HG03066 (cell line): ENCODE measurements around the gene CALML5.

ENCODE experiments used
- ATAC-seq: cut with Tn5 transposase; IDR thresholded peaks from one replicate; pipeline ENCODE4 v1.9.1; 2021; ENCODE audit warnings: low read depth; ENCODE audit not compliant: unreplicated experiment

CALML5 gene

DNA sequence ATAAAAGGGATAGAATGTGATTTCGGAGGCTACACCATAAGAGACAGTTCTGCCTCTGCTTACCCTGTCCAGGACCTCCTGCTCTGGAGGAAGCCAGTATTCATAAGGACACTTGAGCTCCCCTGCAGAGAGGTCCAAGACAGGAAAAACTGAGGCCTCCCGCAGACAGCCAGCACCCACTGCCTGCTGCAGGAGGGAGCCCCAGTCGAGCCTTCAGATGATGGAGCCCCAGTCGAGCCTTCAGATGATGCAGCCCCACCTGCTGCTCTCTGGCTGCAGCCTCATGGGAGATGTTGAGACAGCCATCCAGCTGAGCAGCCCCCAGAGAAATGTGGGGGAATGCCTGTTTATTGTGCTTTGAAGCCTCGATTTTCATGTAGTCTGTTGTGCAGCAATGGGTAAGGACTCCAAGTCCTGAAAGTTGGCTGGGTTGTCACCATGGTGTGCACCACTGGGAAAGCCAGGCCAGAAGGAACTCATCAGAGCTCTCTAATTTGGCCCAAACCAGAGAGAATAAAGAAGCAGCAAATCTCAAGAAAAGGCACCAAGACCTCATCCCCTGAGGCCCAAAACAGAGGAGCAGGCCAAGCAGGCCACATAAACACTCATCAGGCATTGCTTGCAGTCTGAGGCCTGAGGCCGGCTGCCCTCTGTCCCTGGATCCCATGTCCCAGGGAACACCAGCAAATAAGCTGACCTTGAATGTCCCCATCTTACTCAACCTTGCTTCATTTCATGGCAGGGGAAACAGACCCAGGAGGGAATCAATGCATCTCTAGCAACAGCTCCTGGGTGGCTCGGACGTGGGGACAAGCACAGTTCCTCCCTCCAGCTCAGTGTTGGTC lies 30.9 kb downstream of the CALML5 start:
- no peak for ATAC-seq

DNA sequence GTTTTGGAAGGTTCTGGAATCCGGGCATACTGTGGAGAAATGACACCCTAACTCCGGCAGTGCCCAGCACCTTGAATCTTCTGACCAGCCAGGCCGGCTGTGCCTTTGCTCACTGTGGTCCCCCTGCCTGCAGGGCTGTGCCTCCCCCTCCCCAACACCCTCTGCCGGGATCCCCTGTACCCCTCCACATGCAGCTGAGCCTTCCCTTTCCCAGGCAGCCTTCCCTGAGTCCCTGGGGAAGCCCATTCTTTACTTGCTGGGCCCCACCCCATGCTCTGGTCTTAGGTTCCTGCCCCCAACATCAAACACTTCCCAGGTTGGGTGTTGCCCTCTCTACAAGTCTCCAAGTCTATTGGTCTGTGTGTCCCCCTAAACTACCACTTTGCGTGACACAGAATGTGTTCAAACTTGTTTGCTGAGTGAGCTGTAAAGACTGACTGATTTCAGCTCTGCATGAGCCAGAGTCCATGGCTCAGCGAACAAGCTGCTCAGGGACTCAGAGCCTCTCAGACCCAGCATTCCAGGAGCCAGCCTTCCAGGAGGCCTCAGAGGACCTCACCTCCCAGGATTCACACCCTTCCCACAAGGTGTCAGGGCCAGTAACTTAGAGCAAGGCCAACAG lies 31.6 kb downstream of the CALML5 start:
- no peak for ATAC-seq

DNA sequence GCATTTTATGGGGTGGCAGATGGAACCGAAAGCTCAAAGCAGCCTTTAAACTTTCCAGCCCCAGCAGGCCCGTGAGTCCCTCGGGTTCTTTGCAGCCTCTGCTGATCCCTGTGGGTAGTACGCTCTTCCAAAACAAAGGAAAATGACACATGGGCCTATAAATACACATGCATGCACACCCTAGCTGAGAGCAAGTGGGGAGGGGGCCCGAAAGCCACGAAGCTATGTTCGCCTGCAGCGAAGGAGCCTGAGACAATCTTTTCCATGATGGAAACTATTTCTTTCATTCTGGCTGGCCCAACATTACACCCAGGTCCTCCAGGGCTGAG lies 32.2 kb downstream of the CALML5 start:
- no peak for ATAC-seq

DNA sequence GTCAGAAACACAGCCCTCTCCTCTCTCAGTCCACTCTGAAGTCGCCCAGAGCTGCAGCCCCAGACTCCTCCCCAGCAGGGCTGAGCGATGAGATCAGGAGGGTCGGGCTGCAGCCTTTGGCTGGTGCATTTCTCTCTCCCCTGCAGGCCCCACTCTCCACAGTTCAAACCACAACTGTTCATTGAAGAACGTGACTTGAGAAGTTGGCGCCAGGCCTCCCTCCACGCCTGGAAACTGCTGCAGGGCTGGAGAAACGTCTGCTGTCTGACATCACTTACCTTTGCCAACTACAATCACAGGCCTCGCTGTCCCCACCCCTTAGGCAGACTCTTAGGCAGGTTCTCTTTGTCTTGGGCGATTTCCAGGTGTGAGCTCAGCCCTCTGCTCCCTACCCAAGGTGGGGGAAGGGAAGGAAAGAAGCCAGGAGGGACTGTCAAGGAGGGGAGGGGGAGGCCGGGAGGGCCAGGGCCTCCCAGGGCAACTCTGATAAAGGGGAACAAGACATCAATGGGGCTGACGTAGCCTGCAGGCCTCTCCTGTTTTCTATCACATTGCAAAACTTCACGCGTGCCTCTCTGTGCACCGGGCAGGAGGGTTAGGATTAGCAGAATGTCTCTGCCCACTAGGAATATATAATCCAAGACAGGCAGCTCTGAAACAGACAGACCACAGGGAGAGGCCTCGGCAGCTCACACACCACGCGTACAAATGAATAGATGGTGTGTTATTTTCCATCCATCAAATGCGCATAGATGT lies 32.7 kb downstream of the CALML5 start:
- ATAC-seq, result no peak

DNA sequence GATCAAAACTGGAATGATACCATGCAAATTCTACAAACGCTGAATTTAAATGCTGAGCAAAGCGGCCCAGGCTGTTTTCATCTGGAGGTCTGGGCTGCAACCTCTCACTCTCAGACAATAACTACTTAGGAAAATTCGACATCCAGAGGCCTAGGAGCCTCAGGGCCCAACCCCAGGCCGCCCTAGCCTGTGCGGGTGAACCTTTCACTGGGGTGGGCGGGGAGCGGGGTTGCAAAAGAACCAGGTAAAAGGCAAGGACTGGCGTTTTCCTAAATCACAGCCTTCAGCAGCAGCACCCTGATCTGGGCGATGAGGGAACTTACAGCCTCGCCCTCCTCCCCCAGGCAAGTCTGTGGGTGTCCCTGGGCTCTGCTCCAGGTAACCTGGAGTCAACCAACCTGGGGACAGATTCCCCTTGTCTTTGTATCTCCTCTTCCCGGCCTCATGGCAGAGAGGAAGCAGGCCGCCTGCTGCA lies 33.4 kb downstream of the CALML5 start:
- no peak for ATAC-seq

DNA sequence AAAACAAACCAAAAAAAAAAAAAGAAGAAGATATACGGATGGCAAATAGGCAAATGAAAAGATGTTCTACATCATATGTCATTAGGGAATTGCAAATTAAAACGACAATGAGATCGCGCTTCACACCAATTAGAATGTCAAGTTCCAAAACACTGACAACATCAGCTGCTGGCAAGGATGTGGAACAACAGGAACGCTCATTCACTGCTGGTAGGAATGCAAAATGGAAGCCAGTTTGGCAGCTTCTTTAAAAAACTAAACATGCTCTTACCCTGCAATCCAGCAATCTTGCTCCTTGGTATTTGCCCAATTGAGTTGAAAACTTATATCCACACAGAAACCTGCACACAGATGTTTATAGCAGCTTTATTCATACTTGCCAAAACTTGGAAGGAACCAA lies 34.8 kb downstream of the CALML5 start:
- ATAC-seq, result no peak

DNA sequence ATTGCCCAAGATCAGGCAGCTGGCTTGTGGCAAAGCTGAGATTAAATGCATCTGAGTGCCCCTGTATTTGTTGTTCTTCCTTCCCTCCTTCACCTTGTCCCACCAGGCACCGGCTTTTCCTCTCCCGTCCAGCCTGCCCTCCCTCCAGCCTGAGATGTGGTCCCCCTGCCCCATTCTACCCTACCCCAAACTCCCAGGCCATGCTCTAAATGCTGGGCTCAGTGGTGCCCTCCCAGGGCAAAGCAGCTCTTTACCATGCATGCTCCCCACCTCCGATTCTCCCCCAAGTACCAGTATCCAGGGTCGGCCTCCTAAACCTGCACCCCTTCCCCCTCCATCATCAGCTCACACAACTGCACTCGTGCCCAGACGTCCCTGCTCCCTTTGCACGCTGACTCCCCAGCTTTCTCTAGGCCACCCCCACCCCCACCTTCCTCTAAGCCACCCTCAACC lies 36.5 kb downstream of the CALML5 start:
- no peak for ATAC-seq

DNA sequence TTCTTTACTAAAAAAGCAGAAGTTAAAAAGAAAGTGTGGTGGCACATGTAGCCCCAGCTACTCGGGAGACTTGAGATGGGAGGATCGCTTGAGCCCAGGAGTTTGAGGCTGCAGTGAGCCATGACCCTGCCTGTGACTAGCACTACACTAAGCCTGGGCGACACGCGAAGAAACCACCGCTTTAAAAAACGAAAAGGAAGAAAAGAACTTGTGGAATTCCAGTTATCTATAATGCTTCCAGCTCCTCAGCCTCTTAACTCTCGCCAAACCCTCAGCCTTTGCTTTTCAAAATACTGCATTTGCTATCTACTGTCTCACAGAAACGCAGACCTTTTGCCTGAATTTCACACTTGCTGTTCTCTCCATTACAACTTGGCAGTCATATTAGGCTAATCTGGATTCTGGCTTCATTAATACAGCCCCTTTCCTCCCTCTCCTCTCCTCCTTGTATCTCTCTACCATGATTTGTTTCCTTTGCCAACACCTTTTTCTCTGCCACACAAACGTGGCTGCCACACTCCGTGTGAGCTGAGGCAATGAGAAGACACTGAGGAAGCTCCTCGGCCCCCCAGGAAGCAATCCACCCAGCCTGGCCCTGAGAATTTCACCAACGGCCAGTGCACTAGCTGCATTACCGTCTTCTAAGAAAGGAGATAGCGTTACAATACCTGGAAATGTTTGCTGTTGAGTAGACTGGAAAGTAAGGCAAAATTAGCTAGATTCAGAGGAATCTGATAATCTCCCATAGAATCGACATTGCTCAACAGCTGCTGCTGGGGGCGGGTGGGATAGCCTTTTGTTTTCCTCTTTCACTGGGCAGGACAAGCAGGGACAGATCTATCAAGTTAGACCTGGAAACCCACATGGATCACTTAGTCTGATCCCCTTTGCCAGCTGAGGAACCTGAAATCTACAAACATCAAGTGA lies 37.2 kb downstream of the CALML5 start:
- no peak for ATAC-seq

DNA sequence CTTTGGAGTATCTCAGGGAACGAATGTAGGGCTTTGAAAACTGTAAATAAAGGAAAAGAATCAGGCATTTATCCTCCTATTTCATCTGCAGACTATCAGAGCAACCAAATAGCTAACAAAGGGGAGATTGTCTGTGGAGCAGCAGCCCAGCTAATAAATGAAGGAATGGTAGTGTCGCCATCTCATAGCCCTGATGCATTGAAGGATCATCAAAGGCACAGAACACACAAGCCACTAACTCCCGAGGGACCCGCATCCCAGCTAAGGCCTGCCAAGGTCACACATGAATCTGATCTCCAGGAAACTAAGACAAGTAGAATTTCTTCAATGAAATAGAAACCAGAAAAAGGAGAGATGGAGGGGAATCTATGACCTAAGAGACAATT lies 38.2 kb downstream of the CALML5 start:
- ATAC-seq, result no peak

DNA sequence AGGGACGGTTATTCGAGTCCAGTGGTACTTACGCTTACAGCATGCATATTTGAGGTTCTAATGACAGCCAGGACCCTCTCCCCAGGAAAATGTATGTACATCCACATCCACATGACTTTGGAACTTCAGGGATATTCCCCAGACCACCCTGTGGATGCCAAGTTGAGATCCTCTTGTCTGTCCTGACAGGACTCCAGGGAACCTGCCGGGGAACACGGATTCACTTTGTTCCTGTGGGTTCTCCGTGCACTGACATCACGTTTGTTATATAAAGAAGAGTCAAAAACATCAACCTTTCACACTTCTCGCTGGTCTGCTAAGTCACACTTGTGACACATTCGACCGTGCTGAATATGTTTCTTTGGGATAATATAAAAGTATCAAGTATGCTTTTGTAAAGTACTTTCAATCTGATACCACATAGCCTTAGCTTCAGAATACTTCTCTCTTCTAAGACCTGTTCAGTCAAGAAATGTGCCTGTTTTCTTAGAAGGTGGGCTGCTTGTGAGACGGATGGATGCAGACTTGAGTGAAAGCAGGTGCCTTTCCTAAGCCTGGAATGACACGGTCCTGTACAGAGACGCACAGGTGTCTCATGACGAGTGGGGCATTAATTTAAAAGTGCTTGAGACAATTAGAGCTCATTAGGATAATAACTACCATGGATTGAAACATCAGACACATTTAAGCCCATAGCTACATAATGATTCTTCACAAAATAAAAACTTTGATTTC lies 38.7 kb downstream of the CALML5 start:
- no peak for ATAC-seq

DNA sequence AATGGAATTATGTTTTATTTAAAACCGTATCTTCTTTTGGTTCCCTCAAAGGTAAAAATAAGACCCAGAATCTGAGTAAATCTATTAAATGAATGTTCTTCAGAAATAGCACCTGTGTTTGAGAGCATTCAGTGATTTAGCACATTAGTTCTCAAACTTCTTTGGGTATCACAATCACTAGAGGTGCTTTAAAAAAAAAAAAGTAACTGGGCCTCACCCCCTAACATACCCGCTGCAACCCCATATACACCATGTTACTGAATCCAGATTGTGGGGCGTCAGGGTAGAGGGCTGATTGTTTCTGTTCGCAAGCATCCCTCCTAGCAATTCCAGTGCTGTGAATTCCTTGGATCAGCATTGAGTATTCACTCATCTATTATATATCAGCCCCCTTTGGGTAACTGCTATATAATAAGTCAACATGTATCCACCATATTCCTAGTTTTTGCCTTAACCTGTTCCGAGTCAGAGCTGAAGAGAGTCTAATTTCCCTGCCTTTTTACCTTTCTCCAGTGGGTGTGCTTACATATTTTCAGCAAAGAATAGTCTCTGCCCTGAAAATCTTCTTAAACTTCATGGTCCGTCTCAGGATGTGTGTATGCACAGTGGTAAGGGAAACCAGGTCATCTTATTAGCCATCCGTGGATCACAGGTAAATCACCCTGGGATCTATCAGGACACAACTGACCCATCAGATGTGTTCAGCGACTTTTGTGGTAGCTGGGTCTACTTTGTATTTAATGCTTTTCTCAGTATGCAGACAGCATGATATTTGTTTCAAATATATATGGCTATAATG lies 40.2 kb downstream of the CALML5 start:
- ATAC-seq, result no peak

DNA sequence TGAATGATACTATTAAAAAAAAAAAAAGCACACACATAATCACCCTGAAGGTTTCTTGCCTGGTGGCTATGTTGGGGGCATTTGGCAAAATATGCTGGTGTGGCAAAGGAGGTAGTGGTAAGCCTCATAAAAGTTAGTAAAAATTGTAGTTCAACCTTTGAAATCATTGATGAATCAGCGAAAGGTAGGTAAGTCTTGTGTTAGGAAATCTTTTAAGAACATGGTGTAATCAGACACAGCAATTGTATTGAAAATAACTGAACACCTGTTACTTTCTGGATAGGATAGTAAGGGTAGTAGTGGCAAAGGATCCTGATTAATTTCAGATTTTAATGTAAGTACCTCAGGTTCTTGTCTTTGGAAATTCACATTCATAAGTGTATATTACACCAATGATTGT lies 40.9 kb downstream of the CALML5 start:
- ATAC-seq, result no peak

DNA sequence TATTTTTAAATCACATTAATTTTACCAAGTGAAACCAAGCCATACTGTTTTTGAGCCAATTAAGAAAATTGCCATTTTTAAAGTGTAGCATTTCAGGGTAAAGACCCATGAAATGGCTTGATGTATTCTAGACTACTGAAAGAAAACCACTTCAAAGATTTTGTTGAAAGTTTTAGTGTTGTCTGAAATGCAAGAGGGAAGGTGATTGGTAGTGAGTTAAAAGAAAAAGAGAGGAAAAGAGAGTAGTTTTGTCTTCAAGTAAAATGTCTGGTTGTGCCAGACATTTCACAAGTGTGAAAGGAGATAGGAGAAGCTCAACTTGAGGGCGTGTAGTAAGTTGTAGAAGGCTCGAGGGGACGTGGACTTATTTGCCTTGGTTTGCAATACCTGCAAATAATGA lies 41.6 kb downstream of the CALML5 start:
- ATAC-seq, result no peak

DNA sequence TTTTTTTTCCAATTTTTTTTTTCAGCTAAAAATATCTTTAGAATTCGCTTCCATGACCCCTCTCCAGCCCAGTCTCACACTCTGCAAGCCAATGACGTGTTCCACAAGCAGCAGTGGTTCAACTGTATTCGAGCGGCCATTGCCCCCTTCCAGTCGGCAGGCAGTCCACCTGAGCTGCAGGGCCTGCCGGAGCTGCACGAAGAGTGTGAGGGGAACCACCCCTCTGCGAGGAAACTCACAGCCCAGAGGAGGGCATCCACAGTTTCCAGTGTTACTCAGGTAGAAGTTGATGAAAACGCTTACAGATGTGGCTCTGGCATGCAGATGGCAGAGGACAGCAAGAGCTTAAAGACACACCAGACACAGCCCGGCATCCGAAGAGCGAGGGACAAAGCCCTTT lies 42.8 kb downstream of the CALML5 start:
- ATAC-seq, result no peak

DNA sequence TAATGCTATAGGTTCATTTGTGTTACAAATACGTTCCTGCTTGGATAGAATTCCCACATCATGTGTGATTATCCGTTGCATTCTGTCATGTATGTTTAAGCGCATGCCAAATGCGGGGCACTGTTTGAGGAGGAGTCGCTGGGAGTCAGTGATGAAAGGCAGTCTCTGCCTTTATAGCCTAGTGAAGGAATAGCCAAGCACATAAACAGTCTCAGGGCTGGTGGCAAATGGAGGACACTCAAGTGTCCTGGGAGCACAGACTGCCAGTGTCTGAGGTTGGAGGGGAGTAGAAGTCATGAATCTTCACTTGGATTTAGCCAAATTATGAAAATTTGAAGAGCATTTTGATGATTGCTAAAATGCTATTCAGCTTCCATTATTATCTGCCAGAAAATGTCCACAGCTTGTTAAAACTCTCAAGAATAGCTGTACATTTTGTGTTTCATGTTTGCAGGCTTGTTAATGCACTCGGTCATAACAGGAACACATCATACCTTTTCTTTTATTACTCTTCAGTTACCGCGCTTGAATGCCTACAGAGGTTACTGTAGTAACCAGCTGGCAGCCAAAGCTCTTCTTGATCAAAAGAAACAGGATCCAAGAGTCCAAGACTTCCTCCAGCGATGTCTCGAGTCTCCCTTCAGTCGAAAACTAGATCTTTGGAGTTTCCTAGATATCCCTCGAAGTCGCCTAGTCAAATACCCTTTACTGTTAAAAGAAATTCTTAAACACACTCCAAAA lies 45.5 kb downstream of the CALML5 start:
- no peak for ATAC-seq

DNA sequence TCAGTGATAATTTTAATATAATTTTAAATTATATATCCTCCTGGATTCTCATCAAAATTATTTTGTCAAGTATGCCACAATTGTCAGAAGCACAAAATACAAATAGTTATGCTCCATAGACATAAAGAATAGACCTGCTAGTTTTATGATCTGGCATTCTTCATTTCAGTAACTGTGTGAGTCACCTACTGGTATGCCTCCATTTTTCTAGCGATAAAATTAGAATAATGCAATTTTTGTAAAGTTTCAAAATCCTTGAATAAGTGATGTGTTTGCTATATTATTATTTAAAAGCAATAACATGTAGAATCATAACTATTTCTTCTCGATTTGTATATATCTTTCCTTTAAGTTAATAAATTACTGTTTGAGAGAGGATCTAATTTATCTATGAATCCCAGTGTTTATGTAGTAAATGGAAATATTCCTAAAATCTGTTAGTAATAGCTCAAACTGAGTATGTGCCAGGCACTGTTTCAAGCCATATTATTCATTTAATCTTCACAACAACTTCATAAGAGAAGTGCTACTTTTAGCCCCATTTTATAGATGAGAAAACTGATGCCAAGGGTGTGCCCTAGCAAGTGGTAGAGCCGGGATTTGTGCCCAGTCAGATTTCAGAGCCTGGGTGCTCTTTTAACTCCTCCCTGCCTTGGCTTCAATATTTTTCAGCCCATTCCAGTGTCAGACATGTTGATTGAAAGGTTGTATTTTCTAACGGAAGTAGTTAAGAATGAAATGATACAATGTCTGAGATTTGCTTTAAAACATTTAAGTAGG lies 48.6 kb downstream of the CALML5 start:
- no peak for ATAC-seq

DNA sequence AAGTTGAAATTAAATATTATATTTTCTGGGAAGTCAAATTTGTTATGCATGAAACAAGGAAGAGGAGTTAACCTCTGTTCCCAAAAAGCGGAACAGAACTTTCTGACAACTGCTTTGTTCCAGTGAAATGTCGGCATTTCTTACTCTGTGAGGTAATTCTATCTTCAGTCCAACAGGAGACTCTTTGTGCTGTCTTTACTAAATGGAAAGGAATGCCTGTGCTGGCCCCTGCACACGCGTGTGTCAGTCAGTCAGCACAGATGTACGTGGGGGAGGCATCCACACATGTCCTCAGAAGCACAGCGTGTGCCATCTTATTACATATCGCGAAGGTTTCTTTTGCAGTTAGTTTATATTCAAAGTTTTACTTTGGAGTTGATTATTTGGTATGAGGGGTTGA lies 49.5 kb downstream of the CALML5 start:
- no peak for ATAC-seq

DNA sequence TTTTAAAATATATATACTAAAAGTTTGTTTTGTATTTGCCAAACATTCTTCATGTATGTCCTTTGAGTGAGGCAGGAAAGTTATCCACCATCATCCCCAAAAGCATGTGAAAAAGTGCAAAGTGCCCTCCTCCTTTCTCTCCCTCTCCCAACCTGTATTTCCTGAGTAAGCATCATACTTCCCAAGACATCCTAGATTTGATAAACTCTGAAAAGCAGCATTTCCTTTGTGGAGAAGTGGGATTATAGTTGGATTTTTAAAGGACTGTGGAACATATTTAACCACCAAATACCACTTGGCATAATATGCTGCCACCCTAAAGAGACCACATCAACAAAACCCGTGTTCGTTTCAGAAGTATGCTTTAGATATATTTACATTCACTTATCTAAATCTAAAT lies 50.1 kb downstream of the CALML5 start:
- ATAC-seq, result no peak
